WI38 (cell line): ENCODE results near the gene PMM1.
"Not testable (repeated sequence)": the region's sequence is repeated elsewhere in the genome, so short reads cannot be mapped to it uniquely, and the experiment has no call there.

ENCODE experiments used
- H3K4me3 ChIP-seq: 2 replicates; pipeline ENCODE4 v1.5.1; 2011; ENCODE audit warnings: low read depth, mild to moderate bottlenecking, control low read depth, low read length
- TF ChIP-seq, protein P1 (sequence below): IDR thresholded peaks from 2 replicates; pipeline ENCODE4 v1.5.1; 2012; ENCODE audit warnings: low read depth, mild to moderate bottlenecking, control low read depth, low read length

PMM1 gene

DNA sequence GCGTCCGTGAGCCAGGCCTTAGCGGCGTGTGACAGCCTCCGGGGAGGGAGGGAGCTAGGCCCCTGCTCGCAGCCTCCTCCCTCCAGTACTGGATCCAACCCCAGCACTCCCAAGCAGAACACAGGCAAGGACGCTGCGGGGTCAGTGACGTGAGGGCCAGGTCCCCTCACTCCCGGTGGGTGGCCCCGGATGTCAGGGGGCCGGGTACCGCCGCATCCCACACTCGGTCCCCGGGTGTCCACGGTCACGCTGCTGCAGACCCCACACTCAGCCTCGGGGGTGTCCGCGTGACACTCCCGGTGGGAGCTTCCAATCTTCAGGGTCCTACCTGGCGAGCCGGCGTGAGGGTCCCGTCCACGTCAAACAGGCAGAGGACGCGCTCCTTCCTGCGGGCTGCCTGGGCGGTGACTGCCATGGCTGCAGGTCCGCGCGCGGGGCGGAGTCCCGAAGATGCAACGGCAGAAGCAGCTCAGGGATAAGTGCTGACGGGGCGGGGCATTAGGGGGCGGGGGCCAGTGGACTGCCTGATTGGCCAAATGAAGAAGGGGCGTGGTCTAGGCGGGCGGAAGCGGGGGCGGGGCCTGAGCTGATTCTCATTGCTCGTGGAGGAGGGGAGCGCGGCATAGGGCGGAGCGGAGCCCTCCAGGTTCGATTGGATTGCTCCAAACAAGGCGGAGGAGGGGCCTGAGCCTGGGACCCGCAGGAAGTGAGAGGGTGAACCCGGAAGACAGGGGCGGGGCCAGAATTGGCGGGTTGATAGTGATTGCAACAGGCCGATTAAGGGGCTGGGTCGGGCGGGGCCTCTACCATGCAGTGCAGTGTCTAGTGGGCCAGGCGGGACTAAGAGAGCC is at the start of gene PMM1:
TSS of gene PMM1 (minus strand) at position 450 of the 851 bp plus-strand sequence. CDS start at position 415, 35 bp downstream.
- peak within 1 kb of the TSS; percentile 90 for H3K4me3 ChIP-seq
- TF ChIP-seq, protein P1, sequence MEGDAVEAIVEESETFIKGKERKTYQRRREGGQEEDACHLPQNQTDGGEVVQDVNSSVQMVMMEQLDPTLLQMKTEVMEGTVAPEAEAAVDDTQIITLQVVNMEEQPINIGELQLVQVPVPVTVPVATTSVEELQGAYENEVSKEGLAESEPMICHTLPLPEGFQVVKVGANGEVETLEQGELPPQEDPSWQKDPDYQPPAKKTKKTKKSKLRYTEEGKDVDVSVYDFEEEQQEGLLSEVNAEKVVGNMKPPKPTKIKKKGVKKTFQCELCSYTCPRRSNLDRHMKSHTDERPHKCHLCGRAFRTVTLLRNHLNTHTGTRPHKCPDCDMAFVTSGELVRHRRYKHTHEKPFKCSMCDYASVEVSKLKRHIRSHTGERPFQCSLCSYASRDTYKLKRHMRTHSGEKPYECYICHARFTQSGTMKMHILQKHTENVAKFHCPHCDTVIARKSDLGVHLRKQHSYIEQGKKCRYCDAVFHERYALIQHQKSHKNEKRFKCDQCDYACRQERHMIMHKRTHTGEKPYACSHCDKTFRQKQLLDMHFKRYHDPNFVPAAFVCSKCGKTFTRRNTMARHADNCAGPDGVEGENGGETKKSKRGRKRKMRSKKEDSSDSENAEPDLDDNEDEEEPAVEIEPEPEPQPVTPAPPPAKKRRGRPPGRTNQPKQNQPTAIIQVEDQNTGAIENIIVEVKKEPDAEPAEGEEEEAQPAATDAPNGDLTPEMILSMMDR, result no peak

DNA sequence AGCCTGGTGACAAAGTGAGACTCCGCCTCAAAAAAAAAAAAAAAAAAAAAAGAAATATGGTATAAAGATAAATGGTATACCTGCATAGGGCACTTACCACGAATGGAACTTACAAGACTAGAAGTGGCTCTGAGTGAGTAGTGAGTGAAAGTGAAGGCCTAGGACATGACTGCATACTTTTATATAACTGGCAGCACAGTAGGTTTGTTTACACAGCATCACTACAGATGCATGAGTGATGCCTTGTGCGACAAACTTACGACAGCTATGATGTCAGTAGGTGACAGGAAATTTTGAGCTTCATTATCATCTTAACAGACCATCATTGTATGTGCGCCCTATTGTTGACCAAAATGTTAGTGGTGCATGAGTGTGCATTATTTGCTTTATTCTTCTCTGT is 49.1 kb upstream of the PMM1 start:
- H3K4me3 ChIP-seq, result no peak overlapping the region
- TF ChIP-seq, protein P1, result no peak

DNA sequence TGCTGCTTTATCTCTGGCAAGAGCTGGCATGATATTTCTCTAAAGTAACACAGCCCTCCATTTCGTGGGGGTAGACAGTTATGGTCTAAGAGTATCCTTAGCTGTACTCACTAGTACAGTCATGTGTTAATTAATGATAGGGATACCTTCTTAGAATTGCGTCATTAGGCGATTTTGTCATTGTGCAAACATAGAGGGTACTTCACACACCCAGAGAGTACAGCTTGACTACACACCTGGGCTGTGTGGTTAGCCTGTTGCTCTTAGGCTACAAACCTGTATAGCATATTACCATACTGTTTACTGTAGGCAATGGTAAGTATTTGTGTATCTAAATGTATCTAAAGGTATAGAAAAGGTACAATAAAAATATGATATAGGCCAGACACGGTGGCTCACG is 48.5 kb upstream of the PMM1 start:
- TF ChIP-seq, protein P1, result no peak
- no peak overlapping the region for H3K4me3 ChIP-seq

DNA sequence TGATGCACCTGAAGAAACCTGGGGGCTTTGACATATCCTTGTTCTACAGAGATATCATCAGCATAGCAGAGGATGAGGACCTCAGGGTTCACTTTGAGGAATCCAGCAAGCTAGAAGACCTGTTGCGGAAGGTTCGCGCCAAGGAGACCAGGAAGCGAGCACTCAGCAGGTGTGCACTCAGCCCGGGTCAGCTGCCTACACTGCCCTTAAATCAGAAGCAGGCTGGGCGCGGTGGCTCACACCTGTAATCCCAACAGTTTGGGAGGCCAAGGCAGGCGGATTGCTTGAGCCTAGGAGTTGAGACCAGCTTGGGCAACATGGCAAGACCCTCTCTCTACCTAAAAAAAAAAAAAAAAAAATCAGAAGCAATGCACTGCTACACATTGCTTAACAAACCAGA is 48.0 kb upstream of the PMM1 start:
- not testable (repeated sequence) for H3K4me3 ChIP-seq

DNA sequence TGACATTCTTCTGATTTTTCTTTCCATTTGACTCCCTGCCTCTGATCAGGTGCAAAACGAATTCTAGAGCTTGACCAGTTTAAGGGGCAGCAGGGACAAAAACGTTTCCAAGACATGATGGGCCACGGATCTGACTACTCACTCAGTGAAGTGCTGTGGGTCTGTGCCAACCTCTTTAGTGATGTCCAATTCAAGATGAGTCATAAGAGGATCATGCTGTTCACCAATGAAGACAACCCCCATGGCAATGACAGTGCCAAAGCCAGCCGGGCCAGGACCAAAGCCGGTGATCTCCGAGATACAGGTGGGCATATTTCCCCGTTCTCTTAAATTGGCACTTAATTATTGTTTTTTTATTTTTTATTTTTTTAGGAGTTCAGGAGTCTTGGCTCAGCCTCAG is 46.8 kb upstream of the PMM1 start:
- TF ChIP-seq, protein P1, result no peak
- H3K4me3 ChIP-seq, result no peak overlapping the region

DNA sequence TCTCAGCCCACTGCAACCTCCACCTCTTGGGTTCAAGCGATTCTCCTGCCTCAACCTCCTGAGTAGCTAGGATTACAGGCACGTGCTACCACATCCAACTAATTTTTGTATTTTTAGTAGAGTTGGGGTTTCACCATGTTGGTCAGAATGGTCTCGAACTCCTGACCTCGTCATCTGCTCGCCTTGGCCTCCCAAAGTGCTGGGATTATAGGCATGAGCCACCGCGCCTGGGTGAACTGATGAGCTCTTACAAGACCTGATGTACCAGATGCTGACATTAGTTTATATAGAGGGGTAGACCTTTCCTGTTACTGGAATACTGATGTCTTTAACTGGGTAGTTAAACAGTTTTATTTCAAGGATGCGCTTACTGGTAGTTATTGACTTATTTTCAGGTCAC is 45.0 kb upstream of the PMM1 start:
- not testable (repeated sequence) for H3K4me3 ChIP-seq

DNA sequence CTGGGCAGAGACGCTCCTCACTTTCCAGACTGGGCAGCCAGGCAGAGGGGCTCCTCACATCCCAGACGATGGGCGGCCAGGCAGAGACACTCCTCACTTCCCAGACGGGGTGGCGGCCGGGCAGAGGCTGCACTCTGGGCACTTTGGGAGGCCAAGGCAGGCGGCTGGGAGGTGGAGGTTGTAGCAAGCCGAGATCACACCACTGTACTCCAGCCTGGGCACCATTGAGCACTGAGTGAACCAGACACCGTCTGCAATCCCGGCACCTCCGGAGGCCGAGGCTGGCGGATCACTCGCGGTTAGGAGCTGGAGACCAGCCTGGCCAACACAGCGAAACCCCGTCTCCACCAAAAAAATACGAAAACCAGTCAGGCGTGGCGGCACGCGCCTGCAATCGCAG is 42.0 kb upstream of the PMM1 start:
- not testable (repeated sequence) for H3K4me3 ChIP-seq

DNA sequence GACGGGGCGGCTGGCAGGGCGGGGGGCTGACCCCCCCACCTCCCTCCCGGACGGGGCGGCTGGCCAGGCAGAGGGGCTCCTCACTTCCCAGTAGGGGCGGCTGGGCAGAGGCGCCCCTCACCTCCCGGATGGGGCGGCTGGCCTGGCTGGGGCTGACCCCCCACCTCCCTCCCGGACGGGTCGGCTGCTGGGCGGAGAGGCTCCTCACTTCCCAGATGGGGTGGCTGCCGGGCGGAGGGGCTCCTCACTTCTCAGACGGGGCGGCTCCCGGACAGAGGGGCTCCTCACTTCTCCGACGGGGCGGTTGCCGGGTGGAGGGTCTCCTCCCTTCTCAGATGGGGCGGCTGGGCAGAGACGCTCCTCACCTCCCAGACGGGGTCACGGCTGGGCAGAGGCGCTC is 41.5 kb upstream of the PMM1 start:
- not testable (repeated sequence) for H3K4me3 ChIP-seq

DNA sequence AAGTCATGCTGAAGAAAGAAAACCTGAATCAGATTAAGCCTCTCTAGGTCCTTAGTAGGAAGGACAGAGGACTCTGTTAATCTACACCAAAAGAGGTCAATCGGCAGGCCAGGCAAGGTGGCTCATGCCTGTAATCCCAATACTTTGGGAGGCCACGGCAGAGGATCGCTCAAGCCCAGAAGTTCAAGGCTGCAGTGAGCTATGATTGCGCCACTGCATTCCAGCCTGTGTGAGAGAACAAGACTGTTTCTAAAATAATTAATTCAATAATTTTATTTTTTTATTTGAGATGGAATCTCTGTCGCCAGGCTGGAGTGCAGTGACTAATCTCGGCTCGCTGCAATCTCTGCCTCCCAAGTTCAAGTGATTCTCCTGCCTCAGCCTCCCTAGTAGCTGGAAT is 35.9 kb upstream of the PMM1 start:
- no peak overlapping the region for H3K4me3 ChIP-seq
- TF ChIP-seq, protein P1, result no peak
